Testis (tissue), 3 donors: ENCODE results near the gene CIBAR2. TPM values are rescaled to one million over a fixed set of nuclear protein-coding genes. Genes with fewer than 3 reads are reported as not detected.

Experiments used
- DNase-seq: peaks from one replicate; pipeline ENCODE4 v3.0.0-alpha.2; 2019
- H3K27ac ChIP-seq, 2 donors: fragments of 200-600 bp; sonication (generic); one replicate each; pipeline ENCODE4 v1.5.1; 2019
- H3K27me3 ChIP-seq: fragments of 200-600 bp; sonication (generic); one replicate; pipeline ENCODE4 v1.5.1; 2019
- H3K36me3 ChIP-seq: fragments of 200-600 bp; sonication (generic); one replicate; pipeline ENCODE4 v1.5.1; 2017; ENCODE audit warnings: low read depth; ENCODE audit errors: missing control alignments
- H3K4me1 ChIP-seq: fragments of 200-600 bp; sonication (generic); one replicate; pipeline ENCODE4 v1.5.1; 2019
- H3K4me3 ChIP-seq, 2 donors: fragments of 200-600 bp; sonication (generic); one replicate each; pipeline ENCODE4 v1.5.1; 2017 to 2019
- H3K9me3 ChIP-seq: fragments of 200-600 bp; sonication (generic); one replicate; pipeline ENCODE4 v1.5.1; 2017
- CTCF ChIP-seq, 3 experiments: fragments of 450-650 bp in 2 of 3; fragments of 200-600 bp in 1 of 3; sonication (generic) in 1 of 3; IDR thresholded peaks; one replicate each; pipeline ENCODE4 v1.5.1; 2016 to 2019; ENCODE audit warnings: antibody characterized with exemption in 3 of 3, mild to moderate bottlenecking in 2 of 3, moderate library complexity in 1 of 3
- POLR2A ChIP-seq: fragments of 450-650 bp; IDR thresholded peaks from one replicate; pipeline ENCODE4 v1.6.1; 2017; ENCODE audit warnings: antibody characterized with exemption, mild to moderate bottlenecking, moderate library complexity
- WGBS, 2 donors: methylation state at CpG; one replicate each; pipeline ENCODE4 v1.1.5; 2018; 5-methylcytosine and 5-hydroxymethylcytosine counted together
- intact Hi-C: fragments of 100-400 bp; cut with DNase I; formaldehyde crosslinking; loops from one replicate; pipeline ENCODE4 v1.15.1; 2023; ENCODE audit warnings: low total_unique reads
- polyA plus RNA-seq: library from polyadenylated mRNA; stranded (reverse); fragments of 350-450 nt; fragmentation: Illumina TruSeq; extraction: RNeasy Lipid Tissue Mini Kit (QIAGEN cat#74804); gene quantifications from one replicate; pipeline ENCODE4 v1.2.3, GENCODE V29; 2014; ENCODE audit warnings: low read depth, low replicate concordance; ENCODE audit not compliant: insufficient read depth
- total RNA-seq, 2 donors: library from RNA; depleted of rRNA; stranded (reverse); fragments of >200 nt; gene quantifications; one replicate each; pipeline ENCODE4 v1.2.3, GENCODE V29; 2016

The CIBAR2 gene
- total and polyA plus RNA-seq, 3 donors from 2014 or later = 0.24 to 1.6 TPM; not detected in 1

GRCh38 chr16:85078952-85079351, 33.3 kb downstream of the CIBAR2 start:
- no peak for TF ChIP-seq CTCF (IDR thresholded peaks at IDR 0.05)
- no peak for TF ChIP-seq POLR2A
- Histone ChIP-seq H3K4me1 (no peaks in the 10 kb centered on the region), H3K9me3 (no peaks in the 10 kb centered on the region), H3K27me3 (no peaks in the 10 kb centered on the region), H3K4me3 (no peak overlapping the region), H3K27ac (no peak overlapping the region), H3K36me3 (no peaks in the 10 kb centered on the region)
- intact Hi-C loops = no loop called here
- no peak for DNase-seq
- WGBS, 2 donors = 94 to 96% methylated on average over 10 of the region's 10 CpGs

DNA sequence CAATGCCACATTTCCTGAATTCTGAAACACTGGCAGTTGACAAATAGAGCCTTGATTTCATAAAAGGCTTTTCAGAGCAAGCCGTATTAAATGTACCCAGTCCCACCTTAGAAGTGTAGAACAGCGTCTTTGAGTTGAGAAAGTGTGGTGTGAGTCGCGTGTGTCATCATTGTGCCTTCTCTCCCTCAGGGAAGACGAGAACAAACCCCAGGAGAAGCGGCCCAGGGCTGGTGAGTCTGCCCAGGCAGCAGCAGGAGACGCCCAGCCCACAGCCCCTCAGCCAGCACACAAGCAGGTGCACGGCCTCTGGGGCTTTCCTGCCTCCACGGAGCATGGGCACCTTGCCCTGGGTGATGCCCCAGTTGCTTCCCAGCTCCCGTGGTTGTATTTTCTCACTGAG, 34.0 kb downstream of the CIBAR2 start:
- Histone ChIP-seq H3K4me1 (no peaks in the 10 kb centered on the region), H3K9me3 (no peaks in the 10 kb centered on the region), H3K36me3 (no peaks in the 10 kb centered on the region), H3K27me3 (no peaks in the 10 kb centered on the region), H3K4me3 (no peak overlapping the region), H3K27ac (no peak overlapping the region)
- DNase-seq = no peak
- intact Hi-C loops = no loop called here
- 88 to 95% methylated on average over 10 of the region's 10 CpGs for WGBS, 2 donors
- no peak for TF ChIP-seq POLR2A
- no peak for TF ChIP-seq CTCF (IDR thresholded peaks at IDR 0.05)

GRCh38 chr16:85077576-85078125, 34.6 kb downstream of the CIBAR2 start:
- DNase-seq = no peak
- TF ChIP-seq POLR2A (no peak), CTCF (IDR thresholded peaks at IDR 0.05) (no peak)
- H3K9me3 ChIP-seq = no peaks in the 10 kb centered on the region
- no peak overlapping the region for H3K27ac ChIP-seq
- no peaks in the 10 kb centered on the region for H3K27me3 ChIP-seq
- intact Hi-C loops = no loop called here
- no peak overlapping the region for H3K4me3 ChIP-seq
- no peaks in the 10 kb centered on the region for H3K4me1 ChIP-seq
- WGBS, 2 donors = 85 to 95% methylated on average over 10 to 16 of the region's 16 CpGs
- no peaks in the 10 kb centered on the region for H3K36me3 ChIP-seq

- Histone ChIP-seq H3K4me3 (no peak overlapping the region), H3K4me1 (no peaks in the 10 kb centered on the region), H3K27ac (no peak overlapping the region), H3K27me3 (no peaks in the 10 kb centered on the region), H3K9me3 (no peaks in the 10 kb centered on the region), H3K36me3 (no peaks in the 10 kb centered on the region)
- no peak for DNase-seq
- TF ChIP-seq POLR2A (no peak), CTCF (IDR thresholded peaks at IDR 0.05) (no peak)
- 88 to 92% methylated on average over 10 of the region's 10 CpGs for WGBS, 2 donors
- intact Hi-C loops = no loop called here
Observed at GRCh38 chr16:85077039-85077438, 35.2 kb downstream of the CIBAR2 start.

GRCh38 chr16:85075236-85075924, 36.9 kb downstream of the CIBAR2 start:
- Histone ChIP-seq H3K4me1 (no peaks in the 10 kb centered on the region), H3K36me3 (no peaks in the 10 kb centered on the region), H3K9me3 (no peaks in the 10 kb centered on the region), H3K27me3 (no peaks in the 10 kb centered on the region), H3K4me3 (no peak overlapping the region), H3K27ac (no peak overlapping the region)
- 89 to 91% methylated on average over 15 to 16 of the region's 16 CpGs for WGBS, 2 donors
- DNase-seq = no peak
- no peak for TF ChIP-seq POLR2A
- no peak for TF ChIP-seq CTCF (IDR thresholded peaks at IDR 0.05)
- intact Hi-C loops = no loop called here
